ENCODE results near the gene LRTM2.

LRTM2 gene

DNA sequence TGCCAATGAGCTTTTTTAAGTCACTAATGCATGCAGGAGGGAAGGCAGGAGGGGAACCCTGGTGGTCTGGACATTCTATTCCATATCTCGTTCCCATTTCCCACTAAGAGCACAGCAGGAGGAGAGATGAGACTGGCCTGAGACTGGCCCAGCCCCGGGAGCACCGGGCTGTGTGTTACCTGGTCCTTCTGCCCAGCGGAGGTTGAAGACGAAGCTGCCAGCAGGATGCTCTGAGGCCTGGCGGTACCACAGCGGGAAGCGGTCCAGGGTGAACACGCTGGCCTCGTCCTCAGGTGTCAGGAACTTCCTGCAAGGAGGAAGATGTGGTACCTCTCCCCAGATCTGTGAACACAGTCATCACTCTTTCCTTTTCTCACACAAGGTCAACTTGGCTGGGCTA, 23.9 kb downstream of the LRTM2 start:
- DNase-seq = no peak

DNA sequence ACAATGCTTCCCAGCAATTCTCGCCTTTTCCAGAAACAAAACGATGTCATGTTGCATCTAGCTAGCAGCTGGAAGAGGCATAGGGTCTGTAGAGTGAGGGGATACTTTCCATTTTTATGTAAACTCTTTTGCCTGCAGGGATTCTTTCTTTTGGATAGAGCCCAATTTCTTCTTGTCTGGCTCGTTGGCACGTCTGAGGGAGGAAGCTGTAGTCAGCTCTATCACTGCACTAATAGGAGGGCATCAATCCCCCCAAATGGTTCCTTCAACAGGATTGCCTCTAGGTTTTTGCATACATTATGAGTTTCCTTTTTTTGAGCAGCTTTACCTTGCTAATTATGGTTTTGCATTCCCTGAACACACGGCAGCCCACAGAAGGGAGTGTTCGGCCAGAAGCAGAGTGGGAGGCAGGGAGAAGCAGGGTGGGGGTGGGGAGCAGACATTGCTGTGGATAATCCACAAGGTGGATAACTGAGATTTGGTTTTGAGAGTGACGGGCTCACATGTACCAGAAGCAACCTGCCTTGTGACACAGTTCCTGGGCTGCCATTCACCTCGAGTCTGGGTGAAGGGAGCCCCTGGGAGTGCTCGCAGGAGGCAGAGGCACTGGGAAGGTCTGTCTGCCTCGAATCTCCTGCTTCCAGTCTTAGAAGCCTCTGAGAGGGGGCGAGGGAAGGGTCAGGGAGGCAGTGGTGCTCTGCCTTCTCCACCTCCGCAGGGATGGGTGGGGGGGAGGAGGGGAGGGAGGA, 24.5 kb downstream of the LRTM2 start:
- no peak for DNase-seq

DNA sequence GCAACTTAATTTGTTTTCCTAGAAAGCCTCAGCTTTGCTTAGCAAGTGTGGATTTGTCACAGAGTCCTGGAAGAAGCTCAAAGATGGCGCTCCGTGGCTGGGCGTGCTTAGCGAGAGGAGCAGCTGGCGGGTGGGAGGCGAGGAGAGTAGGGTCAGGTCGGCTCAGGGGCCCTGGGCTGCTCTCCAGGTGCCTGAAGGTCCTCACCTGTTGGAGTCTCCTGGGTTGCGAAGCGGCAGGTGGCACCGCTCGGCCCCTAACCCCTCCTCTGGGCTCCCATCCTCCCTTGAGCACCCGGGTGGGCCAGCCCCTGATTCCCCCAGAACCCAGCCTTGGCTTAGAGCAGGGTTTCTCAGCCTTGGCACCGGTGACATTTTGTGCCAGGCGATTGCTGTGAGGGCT, 25.1 kb downstream of the LRTM2 start:
- DNase-seq = no peak

GRCh38 chr12:1845886-1846285, 25.5 kb downstream of the LRTM2 start:
- DNase-seq = no peak

GRCh38 chr12:1846421-1847405, 26.3 kb downstream of the LRTM2 start:
- DNase-seq = no peak

DNA sequence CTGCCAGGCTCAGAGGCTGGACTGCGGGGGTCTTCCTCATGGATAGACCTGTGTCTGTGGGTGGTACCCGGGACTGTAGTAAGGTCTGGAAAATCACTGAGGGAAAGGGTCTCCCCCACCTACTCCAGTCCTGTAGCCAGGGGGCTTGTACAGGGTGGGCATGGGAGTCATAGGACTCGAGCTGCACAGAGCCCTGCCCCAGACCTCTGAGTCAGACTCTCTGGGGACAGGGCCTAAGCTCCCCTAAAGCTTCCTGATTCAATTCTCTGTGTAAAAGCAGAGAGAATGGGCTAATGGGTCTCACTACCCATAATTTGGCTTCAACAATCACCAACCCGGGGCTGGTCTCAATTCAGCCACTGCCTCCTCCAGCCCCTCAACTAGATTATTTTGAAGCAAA, 27.0 kb downstream of the LRTM2 start:
- no peak for DNase-seq

- no peak for DNase-seq
Measured at GRCh38 chr12:1848146-1848545, 27.8 kb downstream of the LRTM2 start.

- no peak for DNase-seq
Measured at GRCh38 chr12:1848745-1849144, 28.4 kb downstream of the LRTM2 start.

DNA sequence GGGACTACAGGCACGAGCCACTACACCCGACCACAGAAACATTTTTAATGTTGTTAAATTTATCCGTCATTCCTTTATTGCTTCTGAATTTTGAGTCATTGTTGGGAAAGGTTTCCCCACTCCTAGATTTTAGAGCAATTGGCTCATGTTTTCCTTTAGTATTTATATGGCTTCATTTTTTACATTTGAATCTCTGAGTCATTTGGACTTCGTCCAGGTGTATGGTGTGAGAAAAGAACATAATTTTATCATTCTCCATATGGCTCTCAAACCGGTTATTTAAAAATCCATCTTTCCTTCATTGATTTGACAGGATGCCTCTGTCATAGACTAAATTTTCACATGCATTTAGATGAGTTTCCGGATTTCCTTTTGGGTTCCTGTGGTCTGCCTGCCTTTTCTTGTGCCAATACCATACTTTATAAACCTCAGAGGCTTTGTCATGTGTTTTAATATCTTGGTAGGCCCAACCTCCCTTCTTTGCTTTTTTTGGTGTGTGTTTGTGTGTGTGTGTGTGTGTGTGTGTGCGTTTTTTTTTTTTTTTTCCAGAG, 30.9 kb downstream of the LRTM2 start:
- DNase-seq = no peak

DNA sequence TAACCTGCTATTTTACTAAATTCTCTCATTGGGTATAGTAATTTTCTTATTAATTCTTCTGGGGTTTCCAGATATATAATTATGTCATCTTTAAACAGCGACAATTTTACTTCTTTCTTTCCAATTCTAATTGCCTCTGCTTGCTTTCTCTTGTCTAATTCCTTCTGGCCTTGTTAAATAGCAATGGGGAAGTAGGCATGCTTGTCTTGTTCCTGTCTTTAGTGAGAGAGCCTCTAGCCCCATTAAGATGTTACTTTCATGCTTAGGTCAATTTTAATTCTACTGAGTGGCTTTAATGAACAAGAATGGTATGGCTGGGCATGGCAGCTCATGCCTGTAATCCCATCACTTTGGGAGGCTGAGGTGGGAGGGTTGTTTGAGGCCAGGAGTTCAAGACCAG, 31.7 kb downstream of the LRTM2 start:
- no peak for DNase-seq

- DNase-seq = no peak
Measured at GRCh38 chr12:1853716-1854115, 33.4 kb downstream of the LRTM2 start.

DNA sequence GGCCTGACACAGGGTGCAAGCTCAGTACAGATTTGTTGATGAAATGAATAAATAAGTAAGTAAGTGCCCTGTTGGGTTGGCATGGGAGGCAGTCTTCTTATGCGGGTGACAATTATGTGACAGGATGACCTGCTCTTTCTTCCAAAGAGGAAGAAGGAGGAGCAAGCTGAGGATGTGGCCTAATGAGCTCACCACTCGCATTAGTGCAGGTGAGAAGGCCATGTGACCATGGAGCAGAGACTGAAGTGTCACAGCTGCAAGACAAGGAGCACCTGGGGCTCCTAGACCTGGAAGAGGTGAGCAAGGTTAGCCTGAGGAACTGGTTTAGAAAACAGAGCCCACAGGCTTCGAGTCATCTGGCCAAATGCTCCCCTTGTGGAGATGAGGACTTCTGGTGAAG, 34.9 kb downstream of the LRTM2 start:
- no peak for DNase-seq

- DNase-seq = no peak
Measured at GRCh38 chr12:1857086-1857485, 36.7 kb downstream of the LRTM2 start.

GRCh38 chr12:1857821-1858220, 37.5 kb downstream of the LRTM2 start:
- no peak for DNase-seq

GRCh38 chr12:1858456-1858855, 38.1 kb downstream of the LRTM2 start:
- DNase-seq = no peak

GRCh38 chr12:1859643-1860042, 39.3 kb downstream of the LRTM2 start:
- no peak for DNase-seq

DNA sequence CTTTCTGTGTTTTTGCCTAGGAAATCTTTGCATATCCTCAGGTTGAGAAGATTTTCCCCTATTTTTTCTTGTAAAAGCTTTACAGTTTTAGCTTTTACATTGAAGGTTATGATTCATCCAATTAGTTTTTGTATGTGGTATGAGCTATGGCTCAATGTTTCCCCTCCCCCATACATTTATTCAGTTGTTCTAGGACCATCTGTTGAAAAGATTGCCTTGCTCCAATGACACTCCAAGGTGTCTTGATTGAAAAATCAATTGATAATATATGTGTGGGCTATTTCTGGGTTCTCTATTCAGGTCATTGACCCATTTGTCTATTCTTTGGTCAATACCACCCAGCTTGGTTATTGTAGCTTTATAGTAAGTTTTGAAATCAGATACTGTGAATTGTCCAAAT, 42.6 kb downstream of the LRTM2 start:
- DNase-seq = no peak

- no peak for DNase-seq
Measured at GRCh38 chr12:1863823-1864222, 43.5 kb downstream of the LRTM2 start.

DNA sequence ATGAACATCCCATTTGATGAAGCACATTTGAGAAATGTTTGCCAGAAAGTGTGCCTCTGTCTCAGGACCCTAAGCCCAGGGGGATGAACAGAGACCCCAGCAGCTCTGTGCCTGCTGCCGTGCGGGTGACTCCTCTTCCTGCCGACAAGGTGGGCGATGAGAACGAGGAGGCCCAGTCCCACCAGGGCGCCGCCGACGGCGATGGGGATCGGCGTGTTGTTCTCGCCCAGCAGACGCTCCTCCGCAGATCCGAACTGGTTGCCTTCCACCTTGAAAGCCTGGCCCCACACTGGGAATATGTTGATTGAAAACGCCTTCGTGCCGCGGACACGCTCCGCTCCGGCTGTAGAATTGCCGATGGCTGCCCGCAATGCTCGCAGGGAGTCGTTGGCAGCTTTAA, 44.1 kb downstream of the LRTM2 start:
- no peak for DNase-seq

GRCh38 chr12:1864867-1865266, 44.5 kb downstream of the LRTM2 start:
- DNase-seq = no peak

GRCh38 chr12:1865284-1865866, 45.0 kb downstream of the LRTM2 start:
- no peak for DNase-seq

DNA sequence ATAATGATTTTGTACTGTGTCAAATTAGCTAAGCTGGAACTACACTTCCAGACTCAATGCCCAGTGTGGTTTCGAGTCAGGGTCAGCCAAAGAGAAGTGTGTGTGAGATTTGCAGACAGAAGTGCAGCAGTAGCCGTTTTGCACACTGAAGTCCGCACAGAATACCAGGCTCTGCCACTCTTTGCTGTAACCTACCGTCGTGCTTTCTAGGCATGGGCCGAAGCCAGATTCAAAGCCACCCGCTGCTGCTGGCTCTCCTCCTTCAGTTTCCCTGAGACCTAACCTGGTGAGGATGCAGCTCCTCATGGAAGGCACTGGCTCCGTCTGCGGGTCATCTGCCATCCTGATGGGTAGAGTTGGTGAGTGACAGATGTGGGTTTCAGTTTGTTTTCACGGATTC, 48.8 kb downstream of the LRTM2 start:
- no peak for DNase-seq

DNA sequence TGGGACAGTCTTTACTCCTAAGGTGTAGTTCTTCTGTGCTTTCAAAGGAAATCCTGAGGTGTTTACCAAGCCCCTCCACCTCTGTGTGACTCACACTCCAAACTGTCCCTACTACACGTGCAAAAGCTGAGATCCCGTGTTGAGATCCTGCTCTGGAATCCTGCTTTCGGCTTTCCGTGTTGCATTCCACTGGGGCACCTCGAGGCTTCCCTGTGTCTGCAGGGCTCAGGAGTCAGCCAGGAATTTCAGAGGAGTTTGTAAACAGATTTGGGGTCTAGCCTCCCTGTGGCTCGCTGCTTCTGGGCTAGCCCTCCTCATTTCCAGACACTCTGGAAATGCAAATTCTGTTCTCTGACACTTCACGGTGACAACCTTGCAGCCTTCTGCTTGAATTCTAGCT, 49.7 kb downstream of the LRTM2 start:
- no peak for DNase-seq

All from stimulated activated CD8-positive, alpha-beta memory T cell treated with anti-CD3 and anti-CD28 coated beads, Interleukin-4, amount 100 ng/mL, for 48 hours (primary cell).